Measurements from ENCODE around the gene AGAP1.

DNA sequence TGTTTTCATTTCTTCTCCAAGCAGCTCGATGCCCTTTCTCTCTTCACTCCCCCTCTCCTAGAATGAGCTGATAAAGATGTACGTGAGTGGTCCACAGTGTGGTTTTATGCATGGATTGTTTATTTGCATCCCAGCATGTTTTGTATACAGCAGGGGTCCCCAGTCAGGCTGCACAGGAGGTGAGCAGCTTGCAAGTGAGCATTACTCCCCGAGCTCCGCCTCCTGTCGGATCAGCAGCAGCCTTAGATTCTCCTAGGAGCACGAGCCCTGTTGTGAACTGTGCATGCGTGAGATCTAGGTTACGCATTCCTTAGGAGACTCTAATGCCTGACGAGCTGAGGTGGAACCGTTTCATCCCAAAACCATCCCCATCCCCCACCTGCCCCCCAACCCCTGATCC is 262.6 kb downstream of the AGAP1 start:
- TF ChIP-seq, protein P1, sequence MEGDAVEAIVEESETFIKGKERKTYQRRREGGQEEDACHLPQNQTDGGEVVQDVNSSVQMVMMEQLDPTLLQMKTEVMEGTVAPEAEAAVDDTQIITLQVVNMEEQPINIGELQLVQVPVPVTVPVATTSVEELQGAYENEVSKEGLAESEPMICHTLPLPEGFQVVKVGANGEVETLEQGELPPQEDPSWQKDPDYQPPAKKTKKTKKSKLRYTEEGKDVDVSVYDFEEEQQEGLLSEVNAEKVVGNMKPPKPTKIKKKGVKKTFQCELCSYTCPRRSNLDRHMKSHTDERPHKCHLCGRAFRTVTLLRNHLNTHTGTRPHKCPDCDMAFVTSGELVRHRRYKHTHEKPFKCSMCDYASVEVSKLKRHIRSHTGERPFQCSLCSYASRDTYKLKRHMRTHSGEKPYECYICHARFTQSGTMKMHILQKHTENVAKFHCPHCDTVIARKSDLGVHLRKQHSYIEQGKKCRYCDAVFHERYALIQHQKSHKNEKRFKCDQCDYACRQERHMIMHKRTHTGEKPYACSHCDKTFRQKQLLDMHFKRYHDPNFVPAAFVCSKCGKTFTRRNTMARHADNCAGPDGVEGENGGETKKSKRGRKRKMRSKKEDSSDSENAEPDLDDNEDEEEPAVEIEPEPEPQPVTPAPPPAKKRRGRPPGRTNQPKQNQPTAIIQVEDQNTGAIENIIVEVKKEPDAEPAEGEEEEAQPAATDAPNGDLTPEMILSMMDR (IDR thresholded peaks at IDR 0.05), result no peak
- TF ChIP-seq POLR2A (IDR thresholded peaks at IDR 0.05), result no peak

All from uterus (tissue), 2 donors.